ENCODE measurements around the gene CREB3L4. TPM values are rescaled to one million over a fixed set of nuclear protein-coding genes. Genes with fewer than 3 reads are reported as not detected.

Gene CREB3L4
- total and polyA plus RNA-seq, 2 donors (not counting 3 experiments of a cell fraction or from before 2014, with no cell fraction given): 8.1 to 12.1 TPM

DNA sequence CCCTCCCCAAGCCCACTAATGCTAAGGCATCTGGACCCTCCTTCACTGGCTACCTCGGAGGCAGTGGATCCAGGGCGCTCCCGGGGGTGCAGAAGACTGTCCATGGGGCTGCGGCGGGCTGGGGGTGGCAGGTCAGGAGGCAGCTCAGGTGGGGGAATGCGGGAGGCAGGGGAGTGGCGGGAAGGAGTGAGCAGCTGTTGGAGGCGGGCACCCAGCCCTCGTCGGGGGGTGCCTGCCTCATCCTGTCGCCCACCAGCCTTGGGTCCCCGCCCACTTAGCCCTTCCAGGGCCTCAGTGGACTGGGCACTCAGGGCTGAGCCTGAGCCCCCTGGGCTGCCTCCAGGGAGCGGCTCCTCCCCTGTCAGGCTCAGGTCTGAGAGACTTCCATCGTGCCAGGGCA lies 34.3 kb upstream of the CREB3L4 start:
- Histone ChIP-seq H3K79me2 (ENCODE audit: control insufficient read depth, insufficient read depth, low read length) (no peaks in the 10 kb centered on the region), H3K4me1 (ENCODE audit: control insufficient read depth, extremely low read depth, insufficient read depth, low read length) (peaks cover 11% of the 10 kb centered on the region), H3K9ac (replicated peaks; ENCODE audit: extremely low read depth, insufficient read depth, low read length) (no peak overlapping the region), H3K27me3 (ENCODE audit: control insufficient read depth in 2 of 2, insufficient read depth in 2 of 2, low read length in 2 of 2) (no peaks in the 10 kb centered on the region), H2AFZ (ENCODE audit: low read depth, low read length) (no peak overlapping the region), H3K27ac (ENCODE audit: insufficient read depth, low read depth, low read length) (no peak overlapping the region), H3K4me3 (replicated peaks in 1 of 3; ENCODE audit: insufficient read depth in 1 of 3, low read depth in 1 of 3, low read length in 3 of 3) (no peak overlapping the region), H3K4me2 (ENCODE audit: insufficient read depth, low read length) (no peak overlapping the region), H3K9me1 (replicated peaks; ENCODE audit: control insufficient read depth, extremely low read depth, insufficient read depth, low read length) (no peaks in the 10 kb centered on the region), H3K9me3 (replicated peaks; ENCODE audit: control insufficient read depth, insufficient read depth, low read length) (no peaks in the 10 kb centered on the region), H3K36me3 (ENCODE audit: control insufficient read depth in 2 of 2, extremely low read depth in 1 of 2, insufficient read depth in 2 of 2, low read length in 2 of 2) (peaks cover 5 to 44% of the 10 kb centered on the region in 2 experiments), H4K20me1 (replicated peaks; ENCODE audit: control insufficient read depth, extremely low read depth, insufficient read depth, low read length) (no peaks in the 10 kb centered on the region)
- no TSS peak for BruUV-seq (replicated peaks)
- POLR2A ChIA-PET: no interaction called here
- FAIRE-seq: no peak
- dilution Hi-C loops (cut with MboI; ENCODE audit: extremely low pct_ligation_motif_present, low sequenced_read_pairs) (no loop called here), intact Hi-C loops (cut with micrococcal nuclease) (no loop called here)
- TF ChIP-seq POLR2AphosphoS5 (IDR thresholded peaks at IDR 0.05; ENCODE audit: insufficient read depth, low read depth, low read length): no peak
- TF ChIP-seq EZH2 (IDR thresholded peaks at IDR 0.05; ENCODE audit: borderline replicate concordance, low read depth, low read length, severe bottlenecking): no peak
- no peak for TF ChIP-seq GATA2 (IDR thresholded peaks at IDR 0.05; ENCODE audit: insufficient read depth, insufficient read length, low read depth, low read length)
- no peak for TF ChIP-seq JUN (IDR thresholded peaks at IDR 0.05; ENCODE audit: borderline replicate concordance, insufficient read depth, insufficient read length, low read depth)
- CTCF ChIA-PET: no interaction called here
- no peak for DNase-seq (ENCODE audit: low read depth, low spot score)

DNA sequence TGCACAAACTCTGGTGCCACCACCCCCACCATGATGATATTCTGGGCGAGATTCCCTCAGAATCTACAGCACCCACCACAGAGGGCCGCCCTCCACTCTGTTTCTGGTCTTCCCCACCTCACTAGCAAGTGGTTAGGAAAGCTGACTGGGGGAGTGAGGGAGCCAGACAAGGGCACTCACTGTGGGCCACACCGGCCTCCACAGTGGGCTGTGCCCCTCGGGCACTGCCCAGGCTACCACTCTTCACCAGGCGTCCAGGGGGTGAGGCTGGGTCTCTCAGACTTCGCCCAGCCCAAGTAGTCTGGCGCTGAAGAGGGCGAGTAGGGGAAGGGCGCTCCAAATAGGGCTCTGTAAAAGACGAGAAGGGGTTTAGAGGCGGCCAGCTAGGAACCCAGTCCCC lies 33.7 kb upstream of the CREB3L4 start:
- intact Hi-C loops (cut with micrococcal nuclease) (no loop called here), dilution Hi-C loops (cut with MboI; ENCODE audit: extremely low pct_ligation_motif_present, low sequenced_read_pairs) (no loop called here)
- Histone ChIP-seq H3K4me2 (ENCODE audit: insufficient read depth, low read length) (no peak overlapping the region), H3K27me3 (ENCODE audit: control insufficient read depth in 2 of 2, insufficient read depth in 2 of 2, low read length in 2 of 2) (no peaks in the 10 kb centered on the region), H3K4me1 (ENCODE audit: control insufficient read depth, extremely low read depth, insufficient read depth, low read length) (peaks cover 5% of the 10 kb centered on the region), H3K36me3 (ENCODE audit: control insufficient read depth in 2 of 2, extremely low read depth in 1 of 2, insufficient read depth in 2 of 2, low read length in 2 of 2) (peaks cover 5 to 47% of the 10 kb centered on the region in 2 experiments), H2AFZ (ENCODE audit: low read depth, low read length) (no peak overlapping the region), H3K9ac (replicated peaks; ENCODE audit: extremely low read depth, insufficient read depth, low read length) (no peak overlapping the region), H3K27ac (ENCODE audit: insufficient read depth, low read depth, low read length) (no peak overlapping the region), H4K20me1 (replicated peaks; ENCODE audit: control insufficient read depth, extremely low read depth, insufficient read depth, low read length) (no peaks in the 10 kb centered on the region), H3K4me3 (replicated peaks in 1 of 3; ENCODE audit: insufficient read depth in 1 of 3, low read depth in 1 of 3, low read length in 3 of 3) (no peak overlapping the region), H3K9me1 (replicated peaks; ENCODE audit: control insufficient read depth, extremely low read depth, insufficient read depth, low read length) (no peaks in the 10 kb centered on the region), H3K79me2 (ENCODE audit: control insufficient read depth, insufficient read depth, low read length) (no peaks in the 10 kb centered on the region), H3K9me3 (replicated peaks; ENCODE audit: control insufficient read depth, insufficient read depth, low read length) (no peaks in the 10 kb centered on the region)
- no peak for TF ChIP-seq JUN (IDR thresholded peaks at IDR 0.05; ENCODE audit: borderline replicate concordance, insufficient read depth, insufficient read length, low read depth)
- no peak for TF ChIP-seq FOS (IDR thresholded peaks at IDR 0.05; ENCODE audit: borderline replicate concordance, insufficient read depth, low read length)
- no peak for TF ChIP-seq EZH2 (IDR thresholded peaks at IDR 0.05; ENCODE audit: borderline replicate concordance, low read depth, low read length, severe bottlenecking)
- TF ChIP-seq, protein P1, sequence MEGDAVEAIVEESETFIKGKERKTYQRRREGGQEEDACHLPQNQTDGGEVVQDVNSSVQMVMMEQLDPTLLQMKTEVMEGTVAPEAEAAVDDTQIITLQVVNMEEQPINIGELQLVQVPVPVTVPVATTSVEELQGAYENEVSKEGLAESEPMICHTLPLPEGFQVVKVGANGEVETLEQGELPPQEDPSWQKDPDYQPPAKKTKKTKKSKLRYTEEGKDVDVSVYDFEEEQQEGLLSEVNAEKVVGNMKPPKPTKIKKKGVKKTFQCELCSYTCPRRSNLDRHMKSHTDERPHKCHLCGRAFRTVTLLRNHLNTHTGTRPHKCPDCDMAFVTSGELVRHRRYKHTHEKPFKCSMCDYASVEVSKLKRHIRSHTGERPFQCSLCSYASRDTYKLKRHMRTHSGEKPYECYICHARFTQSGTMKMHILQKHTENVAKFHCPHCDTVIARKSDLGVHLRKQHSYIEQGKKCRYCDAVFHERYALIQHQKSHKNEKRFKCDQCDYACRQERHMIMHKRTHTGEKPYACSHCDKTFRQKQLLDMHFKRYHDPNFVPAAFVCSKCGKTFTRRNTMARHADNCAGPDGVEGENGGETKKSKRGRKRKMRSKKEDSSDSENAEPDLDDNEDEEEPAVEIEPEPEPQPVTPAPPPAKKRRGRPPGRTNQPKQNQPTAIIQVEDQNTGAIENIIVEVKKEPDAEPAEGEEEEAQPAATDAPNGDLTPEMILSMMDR (IDR thresholded peaks at IDR 0.05; ENCODE audit: extremely low read depth in 1 of 2, insufficient read depth in 1 of 2, low read depth in 1 of 2, low read length in 2 of 2): no peak
- TF ChIP-seq, protein P2, sequence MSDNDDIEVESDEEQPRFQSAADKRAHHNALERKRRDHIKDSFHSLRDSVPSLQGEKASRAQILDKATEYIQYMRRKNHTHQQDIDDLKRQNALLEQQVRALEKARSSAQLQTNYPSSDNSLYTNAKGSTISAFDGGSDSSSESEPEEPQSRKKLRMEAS (IDR thresholded peaks at IDR 0.05; ENCODE audit: insufficient read depth, insufficient read length): no peak
- TF ChIP-seq POLR2A (IDR thresholded peaks at IDR 0.05; ENCODE audit: low read depth, low read length): no peak
- TF ChIP-seq MYC (IDR thresholded peaks at IDR 0.05; ENCODE audit: low read depth, low read length): no peak
- no peak for TF ChIP-seq GATA2 (IDR thresholded peaks at IDR 0.05; ENCODE audit: insufficient read depth, insufficient read length, low read depth, low read length)
- FAIRE-seq (no peak), DNase-seq (ENCODE audit: low read depth, low spot score) (no peak)
- ChIA-PET POLR2A (no interaction called here), CTCF (no interaction called here)
- BruUV-seq (replicated peaks): no TSS peak

Measured in endothelial cell of umbilical vein (primary cell).